OCI-LY7 (cell line): Measurements from ENCODE around the gene TTC21A.

Experiments used
- EZH2phosphoT487 ChIP-seq: fragments of 200-600 bp; sonication (generic); IDR thresholded peaks from 2 replicates; pipeline ENCODE4 v1.6.1; 2018; ENCODE audit warnings: low read depth, borderline replicate concordance, mild to moderate bottlenecking, mixed run types, antibody characterized with exemption, low read length, moderate library complexity, mixed read lengths
- TF ChIP-seq, protein P1 (sequence below): fragments of 200-600 bp; sonication (generic); conservative IDR thresholded peaks from 2 replicates; pipeline ENCODE4 v1.5.1; 2014; ENCODE audit warnings: mild to moderate bottlenecking, antibody characterized with exemption, low read length, moderate library complexity, mixed read lengths

DNA sequence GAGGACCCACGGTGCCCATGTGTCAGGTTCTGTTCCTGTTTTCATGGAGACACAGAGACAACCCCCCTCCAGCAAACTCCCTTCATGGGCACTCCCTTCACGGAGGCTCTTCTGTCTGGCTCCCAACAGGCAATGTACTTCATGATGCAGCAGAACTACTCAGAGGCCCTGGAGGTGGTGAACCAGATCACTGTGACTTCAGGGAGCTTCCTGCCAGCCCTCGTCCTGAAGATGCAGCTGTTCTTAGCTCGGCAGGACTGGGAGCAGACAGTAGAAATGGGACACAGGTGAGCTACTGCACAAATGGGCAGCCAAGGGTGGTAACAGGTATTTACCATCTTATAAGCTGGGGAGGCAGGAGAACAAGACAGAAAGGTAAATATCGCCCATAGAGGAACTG is 7.0 kb downstream of the TTC21A start:
- no peak for TF ChIP-seq EZH2phosphoT487
- TF ChIP-seq, protein P1, sequence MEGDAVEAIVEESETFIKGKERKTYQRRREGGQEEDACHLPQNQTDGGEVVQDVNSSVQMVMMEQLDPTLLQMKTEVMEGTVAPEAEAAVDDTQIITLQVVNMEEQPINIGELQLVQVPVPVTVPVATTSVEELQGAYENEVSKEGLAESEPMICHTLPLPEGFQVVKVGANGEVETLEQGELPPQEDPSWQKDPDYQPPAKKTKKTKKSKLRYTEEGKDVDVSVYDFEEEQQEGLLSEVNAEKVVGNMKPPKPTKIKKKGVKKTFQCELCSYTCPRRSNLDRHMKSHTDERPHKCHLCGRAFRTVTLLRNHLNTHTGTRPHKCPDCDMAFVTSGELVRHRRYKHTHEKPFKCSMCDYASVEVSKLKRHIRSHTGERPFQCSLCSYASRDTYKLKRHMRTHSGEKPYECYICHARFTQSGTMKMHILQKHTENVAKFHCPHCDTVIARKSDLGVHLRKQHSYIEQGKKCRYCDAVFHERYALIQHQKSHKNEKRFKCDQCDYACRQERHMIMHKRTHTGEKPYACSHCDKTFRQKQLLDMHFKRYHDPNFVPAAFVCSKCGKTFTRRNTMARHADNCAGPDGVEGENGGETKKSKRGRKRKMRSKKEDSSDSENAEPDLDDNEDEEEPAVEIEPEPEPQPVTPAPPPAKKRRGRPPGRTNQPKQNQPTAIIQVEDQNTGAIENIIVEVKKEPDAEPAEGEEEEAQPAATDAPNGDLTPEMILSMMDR = no peak
